ENCODE data around the gene ORM2.
"Not testable (repeated sequence)": the region's sequence is repeated elsewhere in the genome, so short reads cannot be mapped to it uniquely, and the experiment has no call there.

The ORM2 gene

DNA sequence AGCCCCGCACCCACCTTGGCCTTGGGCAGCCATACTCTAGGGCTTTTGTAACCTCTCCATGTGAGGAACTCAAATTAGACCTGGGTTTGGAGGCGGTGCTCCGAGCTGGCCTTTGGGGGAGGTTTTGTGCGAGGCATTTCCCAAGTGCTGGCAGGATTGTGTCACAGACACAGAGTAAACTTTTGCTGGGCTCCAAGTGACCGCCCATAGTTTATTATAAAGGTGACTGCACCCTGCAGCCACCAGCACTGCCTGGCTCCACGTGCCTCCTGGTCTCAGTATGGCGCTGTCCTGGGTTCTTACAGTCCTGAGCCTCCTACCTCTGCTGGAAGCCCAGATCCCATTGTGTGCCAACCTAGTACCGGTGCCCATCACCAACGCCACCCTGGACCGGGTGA lies at the start of gene ORM2:
TSS of gene ORM2 (plus strand) at position 245 of the 398 bp plus-strand sequence. CDS start at position 281, 36 bp downstream.
- H3K4me3 ChIP-seq (ENCODE audit: low read depth, low read length): not testable (repeated sequence)

DNA sequence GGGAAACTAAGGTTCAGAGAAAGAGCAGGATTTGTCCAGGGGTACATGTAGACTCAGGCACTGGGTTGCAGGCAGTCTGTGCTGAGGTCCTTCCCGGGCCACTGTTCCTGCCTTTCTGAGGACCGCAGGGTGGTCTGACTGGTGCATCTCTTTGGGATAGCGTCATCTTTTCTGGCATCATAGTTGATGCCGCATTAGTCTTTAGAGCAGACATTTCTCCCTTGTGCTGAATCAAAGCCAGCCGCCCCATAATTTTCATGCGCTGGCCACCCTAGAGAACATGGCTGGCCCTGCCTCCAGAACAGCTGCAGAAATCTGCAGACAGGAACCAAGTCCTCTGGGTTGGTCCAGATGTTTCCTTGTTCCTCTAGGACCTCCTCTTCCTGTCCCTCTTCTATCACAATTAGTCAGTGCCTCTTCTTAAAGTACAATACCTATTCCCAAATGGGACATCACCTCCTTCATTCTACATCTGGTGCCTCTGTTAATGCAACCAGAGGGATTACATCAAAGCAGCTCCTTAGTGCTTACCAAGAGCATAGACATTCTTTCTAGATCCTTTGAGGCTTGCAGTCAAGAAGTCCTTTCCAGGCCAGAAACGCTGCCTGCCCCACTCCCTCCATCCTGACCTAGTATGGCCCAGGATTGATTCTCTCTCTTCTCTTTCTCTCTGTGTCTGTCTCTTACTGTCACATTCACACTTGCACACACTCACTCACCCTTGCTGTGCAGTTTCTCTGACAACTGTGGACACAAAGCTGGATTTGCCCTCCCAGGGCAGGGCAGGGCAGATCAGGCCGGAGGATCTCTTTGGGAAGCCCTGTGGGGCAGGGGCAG lies 48.8 kb upstream of the ORM2 start:
- no peak overlapping the region for H3K4me3 ChIP-seq (ENCODE audit: low read depth, low read length)
- TF ChIP-seq, protein P1, sequence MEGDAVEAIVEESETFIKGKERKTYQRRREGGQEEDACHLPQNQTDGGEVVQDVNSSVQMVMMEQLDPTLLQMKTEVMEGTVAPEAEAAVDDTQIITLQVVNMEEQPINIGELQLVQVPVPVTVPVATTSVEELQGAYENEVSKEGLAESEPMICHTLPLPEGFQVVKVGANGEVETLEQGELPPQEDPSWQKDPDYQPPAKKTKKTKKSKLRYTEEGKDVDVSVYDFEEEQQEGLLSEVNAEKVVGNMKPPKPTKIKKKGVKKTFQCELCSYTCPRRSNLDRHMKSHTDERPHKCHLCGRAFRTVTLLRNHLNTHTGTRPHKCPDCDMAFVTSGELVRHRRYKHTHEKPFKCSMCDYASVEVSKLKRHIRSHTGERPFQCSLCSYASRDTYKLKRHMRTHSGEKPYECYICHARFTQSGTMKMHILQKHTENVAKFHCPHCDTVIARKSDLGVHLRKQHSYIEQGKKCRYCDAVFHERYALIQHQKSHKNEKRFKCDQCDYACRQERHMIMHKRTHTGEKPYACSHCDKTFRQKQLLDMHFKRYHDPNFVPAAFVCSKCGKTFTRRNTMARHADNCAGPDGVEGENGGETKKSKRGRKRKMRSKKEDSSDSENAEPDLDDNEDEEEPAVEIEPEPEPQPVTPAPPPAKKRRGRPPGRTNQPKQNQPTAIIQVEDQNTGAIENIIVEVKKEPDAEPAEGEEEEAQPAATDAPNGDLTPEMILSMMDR (IDR thresholded peaks at IDR 0.05; ENCODE audit: low read depth, low read length): no peak

DNA sequence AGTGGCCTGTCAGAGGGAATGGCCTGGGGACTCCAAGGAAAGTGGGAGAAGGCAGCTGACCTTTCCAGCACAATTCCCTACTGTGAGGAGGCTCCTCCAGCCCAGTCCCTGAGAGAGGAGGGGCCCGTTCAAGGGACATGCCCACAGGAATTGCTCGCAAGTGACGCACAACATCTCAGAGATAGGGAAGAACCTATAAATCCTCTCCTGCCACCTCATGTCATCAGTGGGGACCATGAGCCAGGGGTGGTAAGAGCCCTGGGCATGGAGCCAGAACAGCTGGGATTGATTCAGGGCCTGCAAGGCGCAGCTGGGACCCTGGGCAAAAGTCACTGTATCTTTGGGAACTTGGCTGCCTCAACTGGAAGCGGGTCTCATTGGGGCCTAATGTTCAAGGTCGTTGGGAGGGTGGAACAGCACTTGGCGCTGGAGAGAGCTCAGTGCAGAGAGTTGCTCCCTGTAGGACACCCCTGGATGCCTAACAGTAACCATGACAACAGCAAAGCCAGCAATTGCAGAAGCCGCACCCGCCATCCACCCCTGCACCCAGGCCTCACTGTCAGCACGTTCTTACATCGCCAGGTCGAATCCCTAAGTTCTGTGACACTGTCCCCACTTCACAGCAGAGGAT lies 48.1 kb upstream of the ORM2 start:
- TF ChIP-seq, protein P1 (IDR thresholded peaks at IDR 0.05; ENCODE audit: low read depth, low read length): no peak
- no peak overlapping the region for H3K4me3 ChIP-seq (ENCODE audit: low read depth, low read length)

GRCh38 chr9:114282104-114282485 lies 47.6 kb upstream of the ORM2 start:
- TF ChIP-seq, protein P1 (IDR thresholded peaks at IDR 0.05; ENCODE audit: low read depth, low read length): no peak
- H3K4me3 ChIP-seq (ENCODE audit: low read depth, low read length): no peak overlapping the region

GRCh38 chr9:114282507-114282906 lies 47.2 kb upstream of the ORM2 start:
- TF ChIP-seq, protein P1 (IDR thresholded peaks at IDR 0.05; ENCODE audit: low read depth, low read length): no peak
- no peak overlapping the region for H3K4me3 ChIP-seq (ENCODE audit: low read depth, low read length)

DNA sequence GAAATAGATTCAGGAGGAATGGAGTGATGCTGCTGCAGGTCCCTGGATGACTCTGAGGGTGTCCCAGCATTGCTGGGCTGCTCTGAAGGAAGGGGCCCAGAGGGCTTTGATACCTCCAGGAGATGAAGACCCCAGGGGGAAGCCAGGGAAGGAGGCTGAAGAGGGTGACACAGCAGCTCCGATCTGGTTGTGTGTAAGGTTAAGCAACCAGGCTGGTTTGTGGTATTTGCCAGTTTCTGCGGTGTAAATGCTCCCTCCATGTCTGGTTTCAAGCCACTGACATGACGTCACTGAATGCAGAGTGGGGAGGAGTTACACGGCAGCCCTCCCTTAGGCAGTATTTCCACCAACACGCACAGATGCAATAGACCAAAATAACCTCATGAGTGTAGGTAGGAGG lies 46.7 kb upstream of the ORM2 start:
- TF ChIP-seq, protein P1 (IDR thresholded peaks at IDR 0.05; ENCODE audit: low read depth, low read length): no peak
- no peak overlapping the region for H3K4me3 ChIP-seq (ENCODE audit: low read depth, low read length)

DNA sequence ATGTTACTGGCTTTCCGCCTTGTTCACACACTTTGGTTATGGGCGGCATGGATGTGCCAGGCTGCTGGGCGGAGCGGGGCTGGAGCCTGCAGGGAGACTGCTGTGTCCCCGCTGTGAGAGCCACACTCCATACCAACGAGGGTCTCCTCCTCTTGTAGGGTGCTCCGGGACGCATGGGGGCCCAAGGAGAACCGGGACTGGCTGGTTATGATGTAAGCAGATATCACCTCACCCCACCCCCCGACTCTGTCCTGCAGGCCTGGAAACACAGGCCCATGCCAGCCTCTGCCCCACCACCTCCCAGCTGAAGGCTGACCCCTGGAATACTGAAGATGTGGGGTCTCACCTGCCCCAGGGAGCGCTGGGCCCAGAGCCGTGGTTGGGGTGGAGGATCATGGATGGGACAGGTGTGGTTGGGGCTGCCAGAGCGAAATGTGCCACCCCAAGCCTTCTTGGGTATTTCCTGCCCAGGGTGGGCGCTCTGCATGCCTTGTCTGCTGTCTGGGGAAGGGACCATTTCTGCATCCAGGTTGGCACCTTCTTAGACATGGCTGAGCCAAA lies 46.0 kb upstream of the ORM2 start:
- TF ChIP-seq, protein P1 (IDR thresholded peaks at IDR 0.05; ENCODE audit: low read depth, low read length): no peak
- H3K4me3 ChIP-seq (ENCODE audit: low read depth, low read length): no peak overlapping the region
